Frontal cortex (tissue), 4 donors: ENCODE measurements around the gene MRPS33. TPM values are rescaled to one million over a fixed set of nuclear protein-coding genes. Genes with fewer than 3 reads are reported as not detected.
"Not testable (repeated sequence)": the region's sequence is repeated elsewhere in the genome, so short reads cannot be mapped to it uniquely, and the experiment has no call there.

Experiments
- DNase-seq, 2 donors: peaks; one replicate each; pipeline ENCODE4 v3.0.0; 2012; ENCODE audit warnings: low spot score in 2 of 2
- FAIRE-seq: peaks from 2 replicates; lab custom pipeline; 2012; peaks lifted over from hg19 to GRCh38; lab: Jason Lieb, UNC
- total RNA-seq: library from RNA; depleted of rRNA; stranded (reverse); fragments of >200 nt; gene quantifications from one replicate; pipeline ENCODE4 v1.2.3, GENCODE V29; 2014
- donor health status: control.
- donor health status: control.
- donor health status: control.

Gene MRPS33
- total RNA-seq, result 21.6 TPM

DNA sequence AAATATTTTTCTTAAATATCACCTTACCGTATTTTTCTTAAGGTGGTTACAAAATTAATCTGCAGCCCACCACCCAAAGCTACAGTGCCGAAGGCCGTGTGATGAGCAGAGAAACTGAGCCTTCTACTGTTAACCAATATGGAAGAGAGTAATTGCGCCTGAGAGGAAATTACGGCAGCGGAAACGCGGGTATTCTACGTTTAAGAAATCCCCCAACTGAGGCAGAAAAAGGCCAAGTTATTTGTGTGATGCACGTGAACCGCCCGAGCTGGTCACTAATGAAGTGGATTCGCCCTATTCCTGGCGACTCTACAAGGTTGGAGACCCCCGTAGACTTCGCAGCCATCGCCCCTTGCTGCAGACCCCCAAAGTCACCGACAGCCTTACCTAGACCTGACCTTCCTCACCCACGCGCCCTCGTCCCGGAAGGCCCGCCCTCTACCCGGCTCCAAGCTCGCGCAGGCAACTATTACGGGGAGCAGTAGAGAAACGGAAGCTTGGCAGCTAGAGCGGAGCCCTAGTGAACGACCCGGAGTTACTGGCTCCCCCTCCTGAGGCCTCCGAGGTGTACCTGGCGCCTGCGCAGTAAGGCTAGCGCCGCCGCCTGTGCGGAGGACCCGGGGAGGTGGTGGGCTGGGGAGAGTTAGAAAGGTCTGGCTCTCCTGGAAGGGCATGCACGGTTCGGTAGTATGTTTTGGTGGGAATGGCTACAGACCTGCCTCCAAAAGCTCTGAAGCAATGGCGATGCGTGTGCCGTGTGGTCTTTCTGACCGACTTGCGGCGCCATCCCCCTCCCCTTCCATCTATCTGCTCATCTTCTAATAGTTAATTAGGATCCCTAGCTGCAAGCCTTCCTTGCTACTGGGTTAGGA is at the start of gene MRPS33:
Gene MRPS33, minus strand, starts transcription at position 429 of the 872 bp plus-strand sequence. CDS start 4,319 bp downstream, outside the sequence.
- peak; percentile 77 to 89 for DNase-seq
- no peak for FAIRE-seq

DNA sequence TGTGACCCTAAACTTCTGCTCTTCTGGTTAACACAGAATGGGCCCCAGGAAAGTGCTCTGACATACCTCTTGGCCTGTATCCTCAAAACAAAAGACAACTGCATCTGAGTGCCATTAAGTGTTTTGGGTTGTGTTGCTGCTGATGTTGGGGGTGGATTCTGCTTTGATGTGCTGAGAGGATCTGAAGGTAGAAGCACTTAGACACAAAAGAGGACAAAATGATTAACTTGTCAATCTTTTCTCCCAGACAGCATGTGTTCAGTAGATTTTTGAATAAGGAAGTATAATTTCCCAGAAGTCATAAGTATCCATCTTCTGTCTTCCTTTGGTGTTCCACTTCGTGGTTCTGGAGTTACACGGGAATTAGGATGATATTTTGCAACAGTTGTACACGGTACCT is 43.0 kb upstream of the MRPS33 start:
- FAIRE-seq (no peak), DNase-seq (no peak)

DNA sequence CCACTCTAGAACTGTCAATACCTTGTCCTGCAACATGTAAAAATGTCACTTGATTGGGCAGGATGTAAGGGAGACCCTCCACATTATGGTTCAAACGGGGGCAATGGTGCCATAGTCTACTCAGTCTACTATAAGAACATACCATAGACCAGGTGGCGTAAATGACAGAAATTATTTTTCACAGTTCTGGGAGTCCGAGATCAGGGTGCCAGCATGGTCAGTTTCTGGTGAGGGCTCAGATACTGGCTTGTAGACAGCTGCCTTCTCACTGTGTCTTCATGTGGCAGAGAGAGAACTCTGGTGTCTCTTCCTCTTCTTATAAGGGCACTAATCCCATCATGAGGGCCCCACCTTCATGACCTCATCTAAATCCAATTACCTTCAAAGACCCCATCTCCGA is 40.4 kb upstream of the MRPS33 start:
- FAIRE-seq, result no peak
- DNase-seq, result no peak

DNA sequence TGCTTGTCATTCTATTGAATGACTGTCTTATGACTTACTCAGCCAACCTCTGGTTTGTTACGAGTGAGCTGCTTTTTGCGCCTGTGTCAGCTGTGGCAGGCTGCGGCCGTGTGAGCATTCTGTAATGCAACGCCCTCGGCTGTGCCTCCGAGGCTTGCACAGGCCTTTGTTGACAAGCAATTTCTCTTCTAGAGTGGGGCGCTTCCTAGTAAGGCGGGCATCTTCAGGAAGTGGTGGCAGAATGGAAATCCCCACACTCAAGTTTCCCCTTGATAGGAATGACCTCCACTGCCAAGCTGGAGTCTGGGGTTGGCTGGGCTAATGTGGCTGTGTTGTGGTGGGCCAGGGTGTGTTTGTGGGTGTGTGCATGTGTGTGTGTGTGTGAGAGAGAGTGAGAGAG is 38.9 kb upstream of the MRPS33 start:
- FAIRE-seq, result no peak
- no peak for DNase-seq

DNA sequence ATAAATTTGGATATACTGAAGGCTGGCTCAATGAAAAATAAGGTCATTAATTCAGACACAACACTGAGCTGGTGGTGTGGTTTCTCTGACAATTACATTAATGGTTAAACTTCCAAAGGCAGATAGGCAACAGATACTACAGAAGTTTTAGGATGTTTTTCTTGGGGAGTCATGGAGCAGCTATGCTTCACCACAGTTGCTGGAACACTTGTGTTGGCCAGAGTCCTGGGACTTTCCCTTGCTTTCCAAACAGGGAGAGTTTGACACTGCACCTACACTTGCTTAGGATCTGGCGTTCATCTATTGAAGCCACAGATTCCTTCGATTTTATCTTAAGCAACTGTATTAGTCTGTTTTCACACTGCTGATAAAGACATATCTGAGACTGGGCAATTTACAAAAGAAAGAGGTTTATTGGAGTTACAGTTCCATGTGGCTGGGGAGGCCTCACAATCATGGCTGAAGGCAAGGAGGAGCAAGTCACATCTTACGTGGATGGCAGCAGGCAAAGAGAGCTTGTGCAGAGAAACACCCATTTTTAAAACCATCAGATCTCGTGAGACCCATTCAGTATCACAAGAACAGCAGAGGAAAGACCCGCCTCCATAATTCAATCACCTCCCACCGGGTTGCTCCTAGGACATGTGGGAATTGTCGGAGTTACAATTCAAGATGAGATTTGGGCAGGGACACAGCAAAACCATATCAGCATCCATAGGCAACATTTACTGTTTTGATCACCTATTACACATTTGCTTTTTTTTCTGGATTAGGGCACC is 31.3 kb upstream of the MRPS33 start:
- DNase-seq (no peak), FAIRE-seq (no peak)

DNA sequence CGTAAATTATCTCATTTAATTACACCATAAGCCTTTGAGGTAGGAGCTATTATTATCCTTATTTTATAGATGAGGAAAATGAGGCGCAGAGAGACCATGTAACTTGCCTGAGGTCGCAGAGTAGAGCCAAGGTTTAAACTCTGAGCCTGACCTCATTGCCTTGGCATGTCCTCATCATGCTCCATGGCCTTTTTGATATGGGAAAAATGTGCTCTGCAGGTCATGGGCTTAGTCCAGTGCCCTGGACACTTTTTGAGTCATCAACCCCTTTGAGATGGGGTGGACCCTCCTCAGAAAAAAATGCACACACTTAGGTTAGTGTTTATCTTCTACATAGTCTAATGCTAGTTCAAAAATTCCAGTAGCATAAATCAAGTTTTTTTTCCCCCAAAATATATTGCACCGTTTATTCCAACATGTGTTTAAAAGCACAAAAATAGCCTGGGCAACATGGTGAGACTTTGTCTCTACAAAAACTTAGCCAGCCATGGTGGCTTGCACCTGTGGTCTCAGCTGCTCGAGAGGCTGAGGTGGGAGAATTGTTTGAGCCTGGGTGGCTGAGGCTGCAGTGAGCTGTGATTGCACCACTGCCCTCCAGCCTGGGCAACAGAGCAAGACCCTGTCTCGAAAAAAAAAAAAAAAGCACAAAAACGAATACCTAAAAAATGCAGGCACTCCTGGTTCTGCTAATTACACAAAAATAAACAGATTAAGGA is 30.5 kb upstream of the MRPS33 start:
- DNase-seq (no peak), FAIRE-seq (no peak)

DNA sequence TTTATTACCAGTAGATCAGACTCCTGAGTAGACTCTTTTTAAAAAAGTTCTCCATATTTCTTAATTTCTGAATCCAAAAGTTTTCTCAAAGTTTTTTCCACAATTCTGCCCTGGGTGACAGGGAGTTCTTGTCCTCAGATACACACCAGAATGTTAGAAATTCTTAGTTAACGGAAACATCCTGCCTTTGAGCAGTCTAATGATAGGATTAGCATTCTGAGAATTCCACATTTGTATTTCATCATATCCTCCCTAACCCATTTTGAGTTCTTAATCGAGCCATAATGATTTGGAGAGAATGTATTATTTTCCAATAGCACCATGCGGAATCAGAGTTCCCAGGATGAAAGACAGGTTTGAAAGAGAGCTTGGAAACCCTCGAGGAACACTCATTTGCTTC is 28.9 kb upstream of the MRPS33 start:
- no peak for FAIRE-seq
- DNase-seq, result no peak

DNA sequence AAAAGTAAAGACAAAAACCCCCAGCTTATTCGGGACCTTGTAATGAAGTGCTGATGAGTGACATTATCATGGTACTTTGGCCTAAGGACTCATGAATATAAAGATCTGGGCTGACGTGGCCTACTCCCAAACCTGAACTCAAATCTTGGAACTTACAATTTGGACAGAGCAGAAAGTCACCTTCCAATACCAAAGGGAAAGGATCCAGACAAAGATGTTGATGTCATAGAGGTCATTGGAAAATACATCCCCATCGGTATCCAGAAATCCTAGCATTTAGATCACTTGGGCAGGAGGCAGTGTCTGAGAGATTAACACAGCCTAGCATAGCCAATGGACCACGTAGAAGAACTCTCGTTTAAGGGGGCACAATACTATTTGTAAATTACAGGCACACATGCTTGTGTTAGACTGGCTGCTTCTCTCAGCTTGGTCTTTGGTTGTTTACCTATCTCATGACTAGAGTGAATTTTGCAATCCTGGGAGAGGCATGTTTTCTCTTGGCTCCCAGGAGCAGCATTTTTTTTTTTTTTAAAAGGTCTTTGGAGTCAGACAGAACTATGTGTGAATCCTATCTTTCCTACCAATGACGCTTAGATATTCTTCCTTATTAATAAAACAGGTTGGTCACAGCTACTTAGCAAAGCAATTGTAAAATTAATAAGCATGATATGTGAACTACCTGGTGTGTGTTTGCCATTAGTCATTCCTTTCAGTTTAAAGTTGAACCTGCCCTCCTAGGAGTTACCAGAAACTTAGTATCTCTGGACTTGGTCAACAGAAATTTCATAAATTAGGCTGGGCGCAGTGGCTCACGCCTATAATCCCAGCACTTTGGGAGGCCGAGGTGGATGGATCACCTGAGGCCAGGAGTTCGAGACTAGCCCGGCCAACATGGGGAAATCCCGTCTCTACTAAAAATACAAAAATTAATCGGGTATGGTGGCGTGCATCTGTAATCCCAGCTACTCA is 27.8 kb upstream of the MRPS33 start:
- FAIRE-seq (no peak), DNase-seq (no peak)

DNA sequence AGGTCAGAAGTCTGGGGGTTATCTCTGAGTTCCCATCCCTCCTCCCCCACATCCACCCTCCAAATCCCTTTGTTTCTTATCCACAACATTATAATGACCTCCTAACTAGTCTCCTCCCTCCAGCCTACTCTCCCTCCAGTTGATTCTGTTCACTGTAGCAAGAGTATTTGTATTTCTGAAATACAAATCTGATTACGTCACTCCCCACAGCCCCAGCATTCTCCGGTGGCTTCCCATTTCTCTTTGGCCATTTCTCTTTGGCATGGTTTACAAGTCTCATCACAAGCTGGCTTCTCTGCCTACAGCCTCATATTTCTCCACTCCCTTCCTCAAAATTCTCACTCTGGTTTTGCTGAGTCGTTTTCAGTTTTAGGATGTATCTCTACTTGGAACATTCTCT is 24.6 kb upstream of the MRPS33 start:
- no peak for FAIRE-seq
- no peak for DNase-seq

DNA sequence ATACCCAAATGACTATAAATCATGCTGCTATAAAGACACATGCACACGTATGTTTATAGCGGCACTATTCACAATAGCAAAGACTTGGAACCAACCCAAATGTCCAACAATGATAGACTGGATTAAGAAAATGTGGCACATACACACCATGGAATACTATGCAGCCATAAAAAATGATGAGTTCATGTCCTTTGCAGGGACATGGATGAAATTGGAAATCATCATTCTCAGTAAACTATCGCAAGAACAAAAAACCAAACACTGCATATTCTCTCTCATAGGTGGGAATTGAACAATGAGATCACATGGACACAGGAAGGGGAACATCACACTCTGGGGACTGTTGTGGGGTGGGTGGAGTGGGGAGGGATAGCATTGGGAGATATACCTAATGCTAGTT is 23.3 kb upstream of the MRPS33 start:
- not testable (repeated sequence) for FAIRE-seq, DNase-seq

DNA sequence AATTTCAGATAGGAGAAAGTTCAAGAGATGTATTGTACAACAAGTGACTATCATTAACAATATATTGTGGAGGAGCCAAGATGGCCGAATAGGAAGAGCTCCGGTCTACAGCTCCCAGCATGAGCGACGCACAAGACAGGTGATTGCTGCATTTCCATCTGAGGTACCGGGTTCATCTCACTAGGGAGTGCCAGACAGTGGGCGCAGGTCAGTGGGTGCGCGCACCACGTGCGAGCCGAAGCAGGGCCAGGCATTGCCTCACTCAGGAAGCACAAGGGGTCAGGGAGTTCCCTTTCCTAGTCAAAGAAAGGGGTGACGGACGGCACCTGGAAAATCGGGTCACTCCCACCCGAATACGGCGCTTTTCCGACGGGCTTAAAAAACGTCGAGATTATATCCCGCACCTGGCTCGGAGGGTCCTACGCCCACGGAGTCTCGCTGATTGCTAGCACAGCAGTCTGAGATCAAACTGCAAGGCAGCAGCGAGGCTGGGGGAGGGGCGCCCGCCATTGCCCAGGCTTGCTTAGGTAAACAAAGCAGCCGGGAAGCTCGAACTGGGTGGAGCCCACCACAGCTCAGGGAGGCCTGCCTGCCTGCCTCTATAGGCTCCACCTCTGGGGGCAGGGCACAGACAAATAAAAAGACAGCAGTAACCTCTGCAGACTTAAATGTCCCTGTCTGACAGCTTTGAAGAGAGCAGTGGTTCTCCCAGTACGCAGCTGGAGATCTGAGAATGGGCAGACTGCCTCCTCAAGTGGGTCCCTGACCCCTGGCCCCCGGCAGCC is 18.0 kb upstream of the MRPS33 start:
- DNase-seq, FAIRE-seq: not testable (repeated sequence)

DNA sequence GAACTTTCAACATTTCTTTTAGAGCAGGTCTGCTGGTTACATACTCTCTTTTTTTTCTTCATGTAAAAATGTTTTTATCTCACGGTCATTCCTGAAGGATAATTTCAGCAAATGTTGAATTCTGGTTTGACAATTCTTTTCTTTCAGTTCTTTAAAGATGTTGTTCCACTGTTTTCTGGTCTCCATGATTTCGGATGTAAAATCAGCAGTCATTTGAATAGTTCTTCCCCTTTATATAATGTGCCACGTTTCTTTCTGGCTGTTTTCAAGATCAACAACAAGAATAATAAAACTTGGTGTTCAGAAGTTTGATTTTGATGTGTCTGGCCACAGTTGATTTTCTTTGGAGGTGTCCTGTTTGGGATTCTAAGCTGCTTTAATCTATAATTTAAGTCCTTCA is 14.0 kb upstream of the MRPS33 start:
- FAIRE-seq (no peak), DNase-seq (no peak)

DNA sequence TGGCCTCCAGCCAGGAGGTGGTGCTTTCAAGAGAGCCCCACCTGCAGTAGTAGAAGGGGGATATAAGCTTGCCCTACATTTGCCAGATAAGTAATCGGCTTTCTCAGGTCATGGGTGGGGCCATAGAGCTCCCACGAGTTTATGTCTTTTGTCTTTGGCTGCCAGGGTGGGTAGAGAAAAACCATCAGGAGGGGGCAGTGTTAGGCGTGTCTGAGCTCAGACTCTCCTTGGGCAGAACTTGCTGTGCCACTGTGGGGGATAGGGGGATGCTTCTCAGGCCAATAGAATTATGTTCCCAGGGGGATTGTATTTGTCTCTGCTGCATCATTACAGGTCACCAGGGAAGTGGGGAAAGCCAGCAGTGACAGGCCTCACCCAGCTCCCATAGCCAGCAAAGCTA is 12.3 kb upstream of the MRPS33 start:
- no peak for DNase-seq

DNA sequence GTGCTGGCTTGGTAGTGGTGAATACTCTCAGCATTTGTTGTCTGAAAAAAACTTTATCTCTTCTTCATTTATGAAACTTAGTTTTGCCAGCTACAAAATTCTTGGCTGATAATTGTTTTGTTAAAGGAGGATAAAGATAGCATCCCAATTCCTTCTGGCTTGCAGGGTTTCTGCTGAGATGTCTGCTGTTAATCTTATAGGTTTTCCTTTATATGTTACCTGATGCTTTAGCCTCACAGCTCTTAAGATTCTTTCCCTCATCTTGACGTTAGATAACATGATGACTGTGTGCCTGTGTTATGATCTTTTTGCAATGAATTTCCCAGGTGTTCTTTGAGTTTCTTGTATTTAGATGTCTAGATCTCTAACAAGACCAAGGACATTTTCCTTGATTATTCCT is 9.9 kb upstream of the MRPS33 start:
- no peak for FAIRE-seq

More for the DNA sequence above, 12.3 kb upstream of the MRPS33 start:
- FAIRE-seq, result no peak

DNA sequence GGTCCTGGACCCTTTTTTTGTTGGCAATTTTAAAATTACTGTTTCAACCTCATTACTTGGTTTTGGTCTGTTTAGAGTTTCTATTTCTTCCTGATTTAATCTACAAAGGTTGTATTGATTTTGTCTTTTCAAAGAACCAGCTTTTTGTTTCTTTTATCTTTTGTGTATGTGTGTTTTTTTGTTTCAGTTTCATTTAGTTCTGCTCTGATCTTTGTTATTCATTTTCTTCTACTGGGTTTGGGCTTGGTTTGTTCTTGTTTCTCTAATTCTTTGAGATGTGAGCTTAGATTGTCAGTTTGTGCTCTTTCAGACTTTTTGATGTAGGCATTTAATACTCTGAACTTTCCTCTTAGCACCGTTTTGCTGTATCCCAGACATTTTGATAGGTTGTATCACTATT is 8.5 kb upstream of the MRPS33 start:
- FAIRE-seq (no peak), DNase-seq (no peak)

More for the DNA sequence above, 9.9 kb upstream of the MRPS33 start:
- DNase-seq, result no peak

DNA sequence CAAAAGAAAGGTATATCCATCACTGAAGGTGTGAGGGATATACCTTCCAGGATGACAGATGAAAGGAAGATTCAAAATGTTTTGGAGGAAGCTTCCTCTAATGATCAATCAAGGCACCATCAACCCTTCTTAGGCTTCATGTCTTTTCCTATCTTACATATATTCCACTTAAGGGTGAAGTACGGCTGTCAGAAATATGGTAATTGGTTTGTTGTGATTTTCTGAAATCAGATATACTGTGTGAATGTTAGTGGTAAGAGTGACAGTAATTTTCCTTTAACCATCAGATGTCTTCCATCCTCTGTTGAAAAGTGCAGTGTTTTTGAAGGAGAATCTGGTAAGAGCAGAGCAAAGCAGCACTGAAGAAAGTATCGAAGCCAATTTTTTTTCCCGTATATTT is 2.8 kb upstream of the MRPS33 start:
- no peak for FAIRE-seq

DNA sequence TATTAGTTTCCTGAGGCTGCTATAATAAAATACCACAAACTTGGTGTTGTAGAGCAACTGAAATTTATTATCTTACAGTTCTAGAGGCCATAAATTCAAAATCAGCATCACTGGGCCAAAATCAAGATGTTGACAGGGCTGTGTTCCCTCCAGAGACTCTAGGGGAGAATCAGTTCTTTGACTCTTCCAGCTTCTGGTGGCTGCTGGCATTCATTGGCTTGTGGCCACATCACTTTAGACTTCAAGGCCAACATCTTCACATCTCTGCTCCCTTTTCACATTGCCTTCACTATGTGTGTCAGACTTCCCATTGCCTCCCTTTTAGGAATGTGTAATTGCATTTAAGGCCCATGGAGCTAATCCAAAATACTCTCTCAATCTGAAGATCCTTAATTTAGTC is 1.6 kb upstream of the MRPS33 start:
- no peak for DNase-seq
- FAIRE-seq, result no peak

More for the DNA sequence above, 2.8 kb upstream of the MRPS33 start:
- DNase-seq, result no peak

DNA sequence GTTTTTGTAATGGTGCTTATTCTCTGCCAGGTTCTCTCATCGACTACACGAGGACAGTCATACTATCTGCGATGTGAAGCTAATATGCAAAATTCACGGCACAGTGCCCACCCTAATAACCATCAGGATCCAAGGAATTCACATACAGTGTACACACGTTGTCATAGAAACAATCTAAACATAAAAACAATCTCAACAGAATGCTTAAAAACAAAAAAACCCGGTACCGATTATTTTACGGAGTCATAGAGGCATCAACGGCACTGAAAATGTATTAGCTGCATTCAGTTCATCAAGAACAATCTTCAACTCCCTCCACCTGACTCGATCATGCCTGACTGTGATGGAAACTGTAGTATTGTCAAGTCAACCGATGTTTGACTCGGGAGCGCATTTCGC is 628 bp downstream of the MRPS33 start:
- DNase-seq, result no peak
- no peak for FAIRE-seq

DNA sequence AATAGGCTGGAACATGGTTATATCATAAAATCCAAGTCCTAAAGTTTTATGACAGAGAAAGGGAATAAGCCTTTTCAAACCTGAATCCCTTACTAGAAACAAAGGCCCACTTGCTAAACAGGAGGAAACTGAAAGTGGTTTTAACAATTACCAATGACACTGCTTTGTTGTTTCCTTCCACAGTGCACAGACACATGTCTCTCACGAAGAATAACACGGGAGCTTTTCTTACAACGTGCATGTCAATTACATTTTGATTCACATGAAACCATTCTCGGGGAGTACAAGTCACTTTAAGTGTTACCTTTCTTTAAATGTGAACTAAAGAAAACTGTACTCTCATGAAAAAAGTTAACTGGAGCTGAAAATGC is 1.4 kb downstream of the MRPS33 start:
- FAIRE-seq, result no peak
- no peak for DNase-seq
